Fibroblast of skin of scalp (primary cell): Measurements from ENCODE around the gene VWA5B2.
A peak's percentile ranks its signal among the peaks of the same experiment; 100 is the strongest.

ENCODE experiments used
- DNase-seq: peaks from one replicate; pipeline ENCODE4 v3.0.0-alpha.2; 2013

The VWA5B2 gene

DNA sequence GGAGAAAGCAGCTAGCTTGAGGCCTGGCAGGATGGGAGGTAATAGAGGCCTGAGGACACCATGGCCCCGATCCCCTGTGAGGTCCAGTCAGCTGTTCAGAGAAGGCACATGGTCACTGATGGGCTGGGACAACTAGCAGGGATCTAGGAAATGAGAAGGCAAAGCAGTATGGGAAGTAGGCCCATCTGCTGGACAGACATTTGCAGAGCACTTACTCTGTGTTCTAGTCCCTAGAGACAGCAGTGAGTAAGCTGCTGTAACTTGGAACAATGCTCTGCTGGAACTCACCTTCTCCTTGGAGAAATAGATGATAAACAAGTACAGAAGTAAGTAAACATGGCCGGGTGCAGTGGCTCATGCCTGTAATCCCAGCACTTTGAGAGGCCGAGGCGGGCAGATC is 53.6 kb downstream of the VWA5B2 start:
- no peak for DNase-seq

DNA sequence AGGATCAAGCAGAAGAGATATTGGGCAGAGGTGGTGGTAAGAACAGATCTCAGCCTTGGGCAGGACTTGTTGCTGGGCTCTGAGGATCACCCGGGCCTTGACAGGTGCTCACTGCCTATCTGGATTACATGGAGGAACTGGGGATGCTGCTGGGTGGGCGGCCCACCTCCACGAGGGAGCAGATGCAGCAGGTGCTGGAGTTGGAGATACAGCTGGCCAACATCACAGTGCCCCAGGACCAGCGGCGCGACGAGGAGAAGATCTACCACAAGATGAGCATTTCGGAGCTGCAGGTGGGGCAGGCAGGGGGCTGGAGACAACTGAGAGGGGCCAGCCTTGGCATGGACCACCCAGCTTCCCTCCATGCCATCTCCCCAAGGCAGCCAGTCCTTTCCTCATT is 54.3 kb downstream of the VWA5B2 start:
- no peak for DNase-seq

DNA sequence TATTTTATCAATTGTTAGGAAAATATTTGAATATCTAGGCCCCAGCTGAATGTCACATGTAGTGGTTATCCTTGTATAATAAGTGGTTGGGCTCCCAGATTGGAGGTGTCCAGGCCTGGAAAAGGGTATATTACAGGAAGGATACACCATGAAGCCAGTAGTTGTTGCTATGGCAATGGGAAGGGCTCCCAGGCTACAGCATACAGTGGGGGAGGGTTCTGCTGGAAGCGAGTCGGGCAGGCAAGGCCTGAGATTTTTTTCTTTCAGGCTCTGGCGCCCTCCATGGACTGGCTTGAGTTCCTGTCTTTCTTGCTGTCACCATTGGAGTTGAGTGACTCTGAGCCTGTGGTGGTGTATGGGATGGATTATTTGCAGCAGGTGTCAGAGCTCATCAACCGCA is 55.3 kb downstream of the VWA5B2 start:
- peak; percentile 67 for DNase-seq

DNA sequence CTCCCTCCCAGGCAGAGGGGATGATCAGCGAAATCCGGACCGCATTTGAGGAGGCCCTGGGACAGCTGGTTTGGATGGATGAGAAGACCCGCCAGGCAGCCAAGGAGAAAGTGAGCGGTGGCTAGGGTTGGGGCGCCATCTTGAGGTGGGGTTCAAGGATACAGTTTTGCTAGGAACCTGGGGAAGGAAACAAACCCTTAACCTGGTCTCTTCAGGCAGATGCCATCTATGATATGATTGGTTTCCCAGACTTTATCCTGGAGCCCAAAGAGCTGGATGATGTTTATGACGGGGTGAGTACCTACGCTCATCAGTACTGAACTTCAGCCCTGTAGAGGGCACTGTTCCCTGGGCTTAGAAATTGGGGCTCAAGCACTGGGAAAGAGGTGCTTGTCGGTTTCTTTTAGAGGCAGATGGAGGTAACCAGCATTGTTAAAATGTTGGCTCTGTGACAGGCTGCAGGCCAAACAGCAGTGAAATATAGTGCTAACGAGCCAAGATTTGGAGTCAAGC is 60.1 kb downstream of the VWA5B2 start:
- DNase-seq, result peak; percentile 53

DNA sequence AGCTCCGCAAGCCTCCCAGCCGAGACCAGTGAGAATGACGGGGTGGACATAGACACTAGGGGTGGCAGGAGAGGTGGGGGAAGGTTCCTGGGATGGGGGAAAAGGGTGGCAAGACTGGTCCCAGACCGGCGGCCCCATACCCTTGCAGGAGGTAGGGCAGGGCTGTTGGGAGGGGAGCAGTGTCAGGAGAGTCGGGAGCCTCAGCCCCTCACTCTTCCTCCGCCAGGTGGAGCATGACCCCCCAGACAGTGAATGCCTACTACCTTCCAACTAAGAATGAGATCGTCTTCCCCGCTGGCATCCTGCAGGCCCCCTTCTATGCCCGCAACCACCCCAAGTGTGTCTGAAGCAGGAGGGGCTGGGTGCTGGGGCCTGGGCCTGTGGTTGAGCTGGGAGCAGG is 60.9 kb downstream of the VWA5B2 start:
- no peak for DNase-seq

DNA sequence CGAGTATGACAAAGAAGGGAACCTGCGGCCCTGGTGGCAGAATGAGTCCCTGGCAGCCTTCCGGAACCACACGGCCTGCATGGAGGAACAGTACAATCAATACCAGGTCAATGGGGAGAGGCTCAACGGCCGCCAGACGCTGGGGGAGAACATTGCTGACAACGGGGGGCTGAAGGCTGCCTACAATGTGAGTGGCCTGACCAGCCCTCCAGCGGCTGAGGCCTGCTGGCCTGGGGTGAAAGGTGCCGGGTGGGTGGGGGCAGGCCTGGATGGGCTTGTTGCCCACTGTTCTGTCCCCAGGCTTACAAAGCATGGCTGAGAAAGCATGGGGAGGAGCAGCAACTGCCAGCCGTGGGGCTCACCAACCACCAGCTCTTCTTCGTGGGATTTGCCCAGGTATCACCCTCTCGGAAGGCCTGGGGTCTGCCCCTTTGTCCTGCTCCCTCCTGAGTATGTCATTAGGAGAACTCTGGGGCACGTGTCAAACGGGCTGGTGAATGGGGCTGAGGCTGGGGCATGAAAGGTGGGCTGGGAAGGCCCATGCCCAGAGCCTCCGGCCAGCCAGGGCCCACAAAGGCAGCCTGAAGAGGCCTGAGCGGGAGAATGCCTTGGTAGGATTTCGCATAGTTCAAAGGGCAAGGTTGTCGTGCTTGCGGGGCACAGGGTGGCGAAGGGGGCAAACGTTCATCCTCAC is 61.8 kb downstream of the VWA5B2 start:
- no peak for DNase-seq
